Measurements from ENCODE around the gene KCNK3. TPM values are rescaled to one million over a fixed set of nuclear protein-coding genes. Genes with fewer than 3 reads are reported as not detected.

Gene KCNK3
- polyA plus RNA-seq, 4 donors, result 0.15 to 4.1 (median 1.9) TPM

- DNase-seq (ENCODE audit: low read depth in 4 of 4, low spot score in 3 of 4), result no peak
Observed at GRCh38 chr2:26768759-26769088, 76.2 kb downstream of the KCNK3 start.

- DNase-seq (ENCODE audit: low read depth in 4 of 4, low spot score in 3 of 4), result no peak
Observed at GRCh38 chr2:26769089-26769761, 76.7 kb downstream of the KCNK3 start.

GRCh38 chr2:26770986-26771586, 78.6 kb downstream of the KCNK3 start:
- no peak for DNase-seq (ENCODE audit: low read depth in 4 of 4, low spot score in 3 of 4)

GRCh38 chr2:26772064-26773001, 79.8 kb downstream of the KCNK3 start:
- no peak for DNase-seq (ENCODE audit: low read depth in 4 of 4, low spot score in 3 of 4)

- no peak for DNase-seq (ENCODE audit: low read depth in 4 of 4, low spot score in 3 of 4)
Observed at GRCh38 chr2:26776195-26776800, 83.8 kb downstream of the KCNK3 start.

GRCh38 chr2:26778098-26778497, 85.6 kb downstream of the KCNK3 start:
- DNase-seq (ENCODE audit: low read depth in 4 of 4, low spot score in 3 of 4), result no peak

GRCh38 chr2:26778507-26778906, 86.0 kb downstream of the KCNK3 start:
- DNase-seq (ENCODE audit: low read depth in 4 of 4, low spot score in 3 of 4), result no peak

GRCh38 chr2:26780203-26780760, 87.8 kb downstream of the KCNK3 start:
- DNase-seq (ENCODE audit: low read depth in 4 of 4, low spot score in 3 of 4), result no peak

Other genes starting within 250 kb of the KCNK3 start
- gene OTOF, start 214.6 kb upstream of the KCNK3 start, polyA plus RNA-seq (ENCODE audit: insufficient read length in 4 of 4), result under 1 TPM; 0.09 to 0.32 (median 0.20) TPM
- under 1 TPM in 3 of 4 donors, not detected in 1; 0.50 to 0.78 (median 0.72) TPM for gene CIB4, start 51.4 kb upstream of the KCNK3 start, polyA plus RNA-seq (ENCODE audit: insufficient read length in 4 of 4)
- gene SLC35F6, start 71.6 kb downstream of the KCNK3 start, polyA plus RNA-seq (ENCODE audit: insufficient read length in 4 of 4), result 10 to 100 TPM; 13.2 to 19.1 (median 16.2) TPM
- 10 to 100 TPM; 15.8 to 16.9 (median 16.3) TPM for gene CENPA, start 93.3 kb downstream of the KCNK3 start, polyA plus RNA-seq (ENCODE audit: insufficient read length in 4 of 4)
- gene DPYSL5, start 155.4 kb downstream of the KCNK3 start, polyA plus RNA-seq (ENCODE audit: insufficient read length in 4 of 4), result 1 to 10 TPM; 2.3 to 8.5 (median 5.5) TPM